Measurements from ENCODE around the gene CLASP2. TPM values are rescaled to one million over a fixed set of nuclear protein-coding genes. Genes with fewer than 3 reads are reported as not detected.

Gene CLASP2
- total RNA-seq, 6 donors from 2014 or later = 41.2 to 99.5 (median 64.0) TPM

DNA sequence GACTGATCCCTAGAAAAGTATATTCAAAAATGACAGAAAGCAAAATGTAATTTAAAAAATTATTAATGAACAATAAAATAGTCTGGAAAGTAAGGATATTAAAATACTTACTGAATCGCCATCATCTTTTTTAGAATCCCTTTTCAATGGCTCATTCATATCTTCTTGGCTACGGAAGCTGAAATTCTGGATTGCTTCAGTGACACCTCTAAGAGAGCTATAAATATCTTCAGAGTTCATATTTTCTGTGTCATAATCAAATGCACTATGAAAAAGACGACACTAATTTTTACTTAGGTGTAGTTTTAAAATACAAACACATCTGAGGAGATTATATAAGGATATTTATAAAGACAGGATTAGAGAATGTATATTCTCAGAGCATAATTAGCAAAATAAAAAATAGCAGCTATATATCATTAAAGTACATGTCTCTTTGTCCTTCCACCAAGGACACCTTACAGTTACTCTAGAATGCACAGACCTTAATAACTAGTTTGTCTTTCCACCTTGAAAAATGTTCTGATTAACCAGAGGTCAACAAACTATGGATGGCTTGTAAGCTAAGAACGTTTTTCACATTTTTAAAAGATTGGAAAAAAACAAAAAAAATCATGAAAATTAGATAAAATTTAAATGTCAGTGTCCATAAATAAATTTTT lies 179.2 kb downstream of the CLASP2 start:
- H3K27me3 ChIP-seq = no peaks in the 10 kb centered on the region
- peaks cover 0 to 80% (median 22%) of the 10 kb centered on the region in 4 donors for H3K36me3 ChIP-seq
- DNase-seq (no peak), ATAC-seq (ENCODE audit: low FRiP score in 2 of 2) (no peak)
- H3K4me1 ChIP-seq = no peaks in the 10 kb centered on the region
- no peaks in the 10 kb centered on the region for H3K9me3 ChIP-seq
- TF ChIP-seq POLR2A (IDR thresholded peaks at IDR 0.05) = no peak
- TF ChIP-seq, protein P1, sequence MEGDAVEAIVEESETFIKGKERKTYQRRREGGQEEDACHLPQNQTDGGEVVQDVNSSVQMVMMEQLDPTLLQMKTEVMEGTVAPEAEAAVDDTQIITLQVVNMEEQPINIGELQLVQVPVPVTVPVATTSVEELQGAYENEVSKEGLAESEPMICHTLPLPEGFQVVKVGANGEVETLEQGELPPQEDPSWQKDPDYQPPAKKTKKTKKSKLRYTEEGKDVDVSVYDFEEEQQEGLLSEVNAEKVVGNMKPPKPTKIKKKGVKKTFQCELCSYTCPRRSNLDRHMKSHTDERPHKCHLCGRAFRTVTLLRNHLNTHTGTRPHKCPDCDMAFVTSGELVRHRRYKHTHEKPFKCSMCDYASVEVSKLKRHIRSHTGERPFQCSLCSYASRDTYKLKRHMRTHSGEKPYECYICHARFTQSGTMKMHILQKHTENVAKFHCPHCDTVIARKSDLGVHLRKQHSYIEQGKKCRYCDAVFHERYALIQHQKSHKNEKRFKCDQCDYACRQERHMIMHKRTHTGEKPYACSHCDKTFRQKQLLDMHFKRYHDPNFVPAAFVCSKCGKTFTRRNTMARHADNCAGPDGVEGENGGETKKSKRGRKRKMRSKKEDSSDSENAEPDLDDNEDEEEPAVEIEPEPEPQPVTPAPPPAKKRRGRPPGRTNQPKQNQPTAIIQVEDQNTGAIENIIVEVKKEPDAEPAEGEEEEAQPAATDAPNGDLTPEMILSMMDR (IDR thresholded peaks at IDR 0.05) = no peak
- no peak for TF ChIP-seq POLR2AphosphoS5 (IDR thresholded peaks at IDR 0.05)
- TF ChIP-seq EP300 (IDR thresholded peaks at IDR 0.05) = no peak
- H3K27ac ChIP-seq = no peak overlapping the region
- H3K4me3 ChIP-seq = no peak overlapping the region
- 87 to 92% methylated on average over 4 of the region's 4 CpGs for WGBS, 2 donors

DNA sequence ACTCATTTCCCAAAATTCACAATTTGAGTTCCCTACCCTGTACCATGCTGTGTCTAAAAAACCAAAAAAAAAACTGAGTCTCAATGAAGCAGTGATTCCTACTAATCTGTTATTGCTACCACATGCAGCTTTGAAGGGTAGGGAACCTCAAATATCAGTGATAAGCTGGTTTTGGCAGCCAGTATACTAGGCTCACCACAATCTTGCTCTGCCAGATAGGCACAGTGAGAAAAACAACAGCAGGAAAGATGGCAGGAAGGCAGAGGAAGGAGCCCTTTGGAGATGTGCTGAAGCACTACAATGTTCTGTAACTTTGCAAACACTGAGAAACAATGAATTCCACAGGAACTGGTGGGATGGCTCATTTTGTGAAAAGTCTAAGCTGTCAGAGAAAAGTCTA lies 180.9 kb downstream of the CLASP2 start:
- no peaks in the 10 kb centered on the region for H3K9me3 ChIP-seq
- H3K27ac ChIP-seq = no peak overlapping the region
- no peaks in the 10 kb centered on the region for H3K4me1 ChIP-seq
- H3K36me3 ChIP-seq = peaks cover 4 to 82% (median 20%) of the 10 kb centered on the region in 4 donors
- H3K4me3 ChIP-seq = no peak overlapping the region
- TF ChIP-seq POLR2AphosphoS5 (IDR thresholded peaks at IDR 0.05) (no peak), POLR2A (IDR thresholded peaks at IDR 0.05) (no peak), EP300 (IDR thresholded peaks at IDR 0.05) (no peak)
- TF ChIP-seq, protein P1 (IDR thresholded peaks at IDR 0.05) = no peak
- ATAC-seq (ENCODE audit: low FRiP score in 2 of 2) = no peak
- no peak for DNase-seq
- H3K27me3 ChIP-seq = no peaks in the 10 kb centered on the region

DNA sequence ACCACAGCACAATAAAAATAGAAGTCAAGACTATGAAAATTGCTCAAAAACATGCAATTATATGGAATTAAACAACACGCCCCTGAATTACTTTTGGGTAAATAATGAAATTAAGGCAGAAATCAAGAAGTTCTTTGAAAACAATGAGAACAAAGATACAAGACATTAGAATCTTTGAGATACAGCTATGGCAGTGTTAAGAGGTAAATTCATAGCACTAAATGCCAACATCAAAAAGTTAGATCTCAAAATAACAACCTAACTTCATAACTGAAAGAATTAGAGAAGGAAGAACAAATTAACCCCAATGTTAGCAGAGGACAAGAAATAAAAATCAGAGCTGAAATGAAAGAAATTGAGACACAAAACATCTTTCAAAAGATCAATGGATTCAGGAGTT lies 191.3 kb downstream of the CLASP2 start:
- Histone ChIP-seq H3K27ac (no peak overlapping the region), H3K36me3 (peaks cover 0 to 54% (median 10%) of the 10 kb centered on the region in 4 donors), H3K9me3 (peaks cover 0 to 28% (median 12%) of the 10 kb centered on the region in 4 donors), H3K4me3 (no peak overlapping the region), H3K27me3 (no peaks in the 10 kb centered on the region), H3K4me1 (no peaks in the 10 kb centered on the region)
- DNase-seq (no peak), ATAC-seq (ENCODE audit: low FRiP score in 2 of 2) (no peak)
- TF ChIP-seq POLR2A (IDR thresholded peaks at IDR 0.05) (no peak), POLR2AphosphoS5 (IDR thresholded peaks at IDR 0.05) (no peak), EP300 (IDR thresholded peaks at IDR 0.05) (no peak)
- TF ChIP-seq, protein P1 (IDR thresholded peaks at IDR 0.05) = no peak
- 90 to 98% methylated on average over 1 of the region's 1 CpG for WGBS, 2 donors

DNA sequence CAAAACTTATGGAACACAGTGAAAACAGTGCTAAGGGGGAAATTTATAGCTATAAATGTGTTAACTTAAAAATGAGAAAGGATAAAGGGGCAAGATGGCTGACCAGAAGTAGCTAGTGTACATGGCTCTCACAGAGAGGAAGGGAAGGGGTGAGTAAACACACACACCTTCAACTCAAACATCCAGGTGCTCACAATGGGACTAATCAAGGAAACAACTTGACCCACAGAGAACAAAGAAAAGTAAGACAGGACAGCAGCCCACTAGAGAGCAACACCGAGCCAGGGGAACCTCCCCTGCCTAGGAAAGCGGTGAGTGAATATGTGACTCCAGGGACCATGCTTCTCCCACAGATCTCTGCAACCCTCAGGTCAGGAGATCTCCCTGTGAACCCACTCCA lies 192.8 kb downstream of the CLASP2 start:
- no peak overlapping the region for H3K27ac ChIP-seq
- no peak for ATAC-seq (ENCODE audit: low FRiP score in 2 of 2)
- H3K4me1 ChIP-seq = no peaks in the 10 kb centered on the region
- no peak overlapping the region for H3K4me3 ChIP-seq
- DNase-seq = no peak
- H3K36me3 ChIP-seq = peaks cover 0 to 38% (median 6%) of the 10 kb centered on the region in 4 donors
- H3K9me3 ChIP-seq = peaks cover 0 to 28% (median 12%) of the 10 kb centered on the region in 4 donors
- H3K27me3 ChIP-seq = no peaks in the 10 kb centered on the region
- no peak for TF ChIP-seq EP300 (IDR thresholded peaks at IDR 0.05)
- TF ChIP-seq, protein P1 (IDR thresholded peaks at IDR 0.05) = no peak
- TF ChIP-seq POLR2AphosphoS5 (IDR thresholded peaks at IDR 0.05) = no peak
- no peak for TF ChIP-seq POLR2A (IDR thresholded peaks at IDR 0.05)
- 80 to 85% methylated on average over 2 of the region's 2 CpGs for WGBS, 2 donors
